HG02759 (cell line): ENCODE data around the gene TREM2.
"Not testable (repeated sequence)": the region's sequence is repeated elsewhere in the genome, so short reads cannot be mapped to it uniquely, and the experiment has no call there.

Source experiments
- ATAC-seq: cut with Tn5 transposase; IDR thresholded peaks from one replicate; pipeline ENCODE4 v1.9.1; 2021; ENCODE audit warnings: mild to moderate bottlenecking, moderate library complexity; ENCODE audit not compliant: unreplicated experiment

The TREM2 gene

GRCh38 chr6:41156001-41156400 is 6.9 kb downstream of the TREM2 start:
- no peak for ATAC-seq

DNA sequence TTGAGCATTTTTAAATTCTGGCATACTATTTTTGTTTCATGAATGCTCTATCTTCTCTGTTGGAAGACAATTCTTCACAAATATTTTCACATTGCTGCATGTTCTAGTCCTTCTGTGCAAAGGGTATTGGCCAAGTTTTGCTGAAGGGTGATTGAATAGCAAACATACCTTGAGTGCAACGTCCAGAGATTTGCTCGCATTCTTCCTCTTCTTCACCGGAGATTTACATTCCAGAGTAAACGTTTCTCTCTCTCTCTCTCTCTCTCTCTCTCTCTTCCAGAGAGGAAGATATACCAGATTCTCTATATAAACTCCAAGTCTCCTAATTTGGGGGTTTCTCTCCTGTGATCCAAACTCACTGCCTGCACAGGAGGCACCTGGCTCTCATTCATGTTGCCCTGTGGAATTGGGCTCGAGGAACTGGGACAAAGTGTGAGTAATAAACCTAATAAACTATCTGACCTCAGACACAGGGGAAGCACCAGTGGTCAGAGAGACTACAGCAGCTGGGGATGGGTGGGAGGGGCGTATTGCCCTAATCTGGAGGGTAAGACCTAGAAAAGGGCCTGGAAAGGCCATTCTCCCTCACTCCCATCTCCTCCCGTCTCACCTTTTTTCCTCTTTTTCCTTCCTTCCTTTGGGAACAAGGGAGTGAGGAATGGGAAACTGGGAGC is 7.6 kb downstream of the TREM2 start:
- ATAC-seq: no peak

DNA sequence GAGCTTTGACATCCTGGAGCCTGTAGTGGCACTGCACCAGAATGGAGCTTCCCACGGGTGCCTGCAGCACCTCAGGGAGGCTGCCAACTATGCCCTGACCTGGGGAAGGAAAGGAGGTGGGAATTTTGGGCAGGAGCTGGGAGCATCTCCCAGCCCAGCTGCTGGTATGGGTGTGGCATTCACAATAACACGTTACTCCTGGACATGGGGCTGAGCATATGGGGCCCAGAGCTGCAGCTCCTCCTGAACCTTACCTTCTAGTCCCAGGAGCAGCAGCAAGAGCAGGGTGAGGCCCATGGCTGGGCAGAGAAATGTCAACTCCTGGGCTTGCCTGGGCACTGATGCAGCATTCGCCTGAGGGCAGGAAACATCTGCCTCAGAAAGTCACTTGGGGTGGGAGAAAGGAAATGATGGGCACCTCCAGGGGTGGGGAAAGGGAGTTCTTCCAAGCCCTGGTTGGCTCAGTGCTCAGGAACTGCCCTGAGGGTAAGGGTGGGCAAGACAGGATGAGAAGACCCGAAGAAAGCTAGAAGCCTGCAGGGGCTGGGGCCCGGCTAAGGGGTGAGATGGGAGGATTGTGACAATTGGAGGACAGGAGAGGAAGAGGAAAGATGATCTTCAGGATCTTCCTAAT is 8.8 kb downstream of the TREM2 start, which contains the start of gene TREML1:
Gene TREML1 (minus strand): TSS at position 356 of the 634 bp plus-strand sequence. CDS start 59 bp downstream, at position 297.
- ATAC-seq: no peak

- no peak for ATAC-seq
Observed at GRCh38 chr6:41153451-41153850, 9.5 kb downstream of the TREM2 start.

GRCh38 chr6:41150671-41151070 is 12.2 kb downstream of the TREM2 start:
- no peak for ATAC-seq

DNA sequence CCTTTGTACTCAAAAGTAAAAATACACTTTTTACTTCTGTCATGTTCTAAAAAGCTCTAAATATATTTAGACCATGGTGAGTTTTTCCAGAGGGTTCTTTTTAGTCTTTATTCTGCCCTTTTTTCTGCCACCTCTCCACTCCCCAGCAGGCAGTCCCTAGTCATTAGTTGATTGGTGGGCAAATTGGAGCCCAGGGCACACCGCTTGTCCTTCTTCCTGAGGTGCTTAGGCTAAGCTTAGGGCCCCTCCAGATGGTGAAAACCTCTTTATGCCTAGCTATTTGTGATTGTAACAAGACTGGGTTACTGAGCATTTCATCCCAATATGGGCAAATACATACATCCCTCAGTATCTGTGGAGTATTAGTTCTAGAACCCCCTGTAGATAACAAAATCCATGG is 15.0 kb downstream of the TREM2 start:
- no peak for ATAC-seq

- no peak for ATAC-seq
Observed at GRCh38 chr6:41136911-41137310, 26.0 kb downstream of the TREM2 start.

DNA sequence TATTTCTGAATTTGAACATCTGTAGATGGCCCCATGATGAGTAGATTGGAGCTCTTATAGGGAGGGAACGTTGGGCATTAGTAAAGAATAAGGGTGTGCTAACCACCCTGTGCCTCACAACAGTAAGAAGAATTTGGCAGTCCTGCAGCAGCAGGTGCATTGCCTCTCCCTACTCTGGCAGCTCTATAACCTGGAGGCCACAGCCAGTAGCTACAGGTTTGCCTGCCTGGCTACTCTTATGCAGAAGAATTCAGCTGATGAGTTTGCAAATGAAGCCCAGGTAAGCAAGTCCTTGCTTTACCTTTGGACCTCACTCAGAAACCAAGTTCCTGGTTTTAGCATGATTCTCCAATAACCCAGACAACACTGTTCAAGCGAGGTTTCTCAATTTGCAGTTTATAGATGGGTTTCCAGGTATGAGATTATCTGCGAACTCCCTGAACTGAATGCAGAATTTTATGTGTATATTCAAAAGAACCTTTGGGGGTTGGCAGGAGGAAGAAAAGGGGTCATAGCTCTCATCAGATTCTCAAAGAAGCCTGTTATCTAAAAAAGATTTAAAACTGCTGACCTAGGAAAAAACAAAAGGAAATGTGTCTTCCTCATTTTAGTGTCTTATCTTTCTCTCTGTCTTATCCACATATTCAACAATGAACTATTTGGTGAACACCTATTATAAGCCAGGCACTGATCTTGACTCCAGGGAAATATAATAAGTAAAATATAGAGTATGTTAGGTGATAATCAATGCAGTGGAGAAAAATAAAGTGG is 27.7 kb downstream of the TREM2 start:
- ATAC-seq: no peak

DNA sequence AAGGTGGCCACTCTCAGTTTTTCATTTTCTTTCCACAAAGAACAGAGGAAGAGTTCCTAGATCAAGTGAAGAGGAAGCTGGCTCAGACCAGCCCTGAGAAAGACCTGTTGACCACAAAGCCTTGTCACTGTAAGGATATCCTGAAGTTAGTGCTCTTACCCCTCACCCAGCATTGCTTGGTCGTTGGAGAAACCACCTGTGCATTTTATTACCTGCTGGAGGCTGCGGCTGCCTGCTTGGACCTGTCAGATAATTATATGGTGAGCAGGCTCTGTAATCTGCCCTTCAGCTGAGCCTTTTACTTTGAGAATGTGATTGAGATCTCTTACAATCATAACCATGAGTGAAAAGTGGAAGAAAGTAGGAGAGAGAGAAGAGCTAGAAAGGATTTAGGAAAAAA is 30.7 kb downstream of the TREM2 start:
- ATAC-seq: no peak

GRCh38 chr6:41125282-41125681 is 37.6 kb downstream of the TREM2 start:
- ATAC-seq: no peak

DNA sequence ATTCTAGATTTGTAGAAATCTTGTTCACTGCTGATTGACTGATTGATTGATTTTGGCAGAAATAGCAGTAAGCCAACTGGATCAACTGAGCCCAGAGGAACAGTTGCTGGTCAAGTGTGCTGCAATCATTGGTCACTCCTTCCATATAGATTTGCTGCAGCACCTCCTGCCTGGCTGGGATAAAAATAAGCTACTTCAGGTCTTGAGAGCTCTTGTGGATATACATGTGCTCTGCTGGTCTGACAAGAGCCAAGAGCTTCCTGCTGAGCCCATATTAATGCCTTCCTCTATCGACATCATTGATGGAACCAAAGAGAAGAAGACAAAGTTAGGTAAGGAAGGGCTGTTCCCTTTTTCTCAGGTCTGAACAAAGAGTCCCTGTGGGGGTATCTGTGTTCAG is 40.0 kb downstream of the TREM2 start:
- no peak for ATAC-seq

DNA sequence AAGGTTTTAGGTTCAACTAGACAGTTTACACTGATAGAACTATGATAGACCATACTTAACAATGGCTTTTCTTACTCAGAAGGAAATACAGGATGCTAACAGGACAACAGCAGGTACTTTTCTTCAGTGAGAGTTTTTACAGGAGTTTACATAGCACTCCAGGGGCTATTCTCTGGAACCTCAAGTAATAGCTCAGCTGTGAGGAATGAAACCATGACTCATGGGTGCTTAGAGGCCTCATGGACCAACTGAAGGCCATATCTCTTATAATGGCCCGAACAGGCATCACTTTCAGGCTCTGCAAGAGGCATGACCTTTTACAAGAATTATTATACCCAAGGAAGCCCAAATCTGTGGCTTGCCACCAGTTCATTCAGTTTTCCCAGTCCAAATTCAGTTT is 40.5 kb downstream of the TREM2 start:
- no peak for ATAC-seq

DNA sequence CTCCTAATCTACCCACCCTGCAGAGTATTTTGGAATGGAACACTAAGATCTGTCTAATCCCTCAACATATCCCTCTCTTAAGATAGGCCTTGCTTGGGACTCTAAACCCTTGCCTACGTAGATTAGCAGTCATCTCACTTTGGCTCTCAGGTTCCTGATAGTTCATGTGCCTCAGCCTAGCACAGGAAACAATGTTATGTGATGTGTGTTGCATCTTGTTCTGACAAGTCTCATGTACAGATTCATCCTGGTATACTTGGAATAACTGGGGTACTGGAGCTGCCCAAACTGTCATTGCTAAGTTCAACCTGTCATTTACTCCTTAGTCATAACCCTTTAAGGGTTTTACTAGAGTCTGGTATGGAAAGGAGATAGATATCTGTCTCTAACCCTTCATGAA is 42.9 kb downstream of the TREM2 start:
- no peak for ATAC-seq

DNA sequence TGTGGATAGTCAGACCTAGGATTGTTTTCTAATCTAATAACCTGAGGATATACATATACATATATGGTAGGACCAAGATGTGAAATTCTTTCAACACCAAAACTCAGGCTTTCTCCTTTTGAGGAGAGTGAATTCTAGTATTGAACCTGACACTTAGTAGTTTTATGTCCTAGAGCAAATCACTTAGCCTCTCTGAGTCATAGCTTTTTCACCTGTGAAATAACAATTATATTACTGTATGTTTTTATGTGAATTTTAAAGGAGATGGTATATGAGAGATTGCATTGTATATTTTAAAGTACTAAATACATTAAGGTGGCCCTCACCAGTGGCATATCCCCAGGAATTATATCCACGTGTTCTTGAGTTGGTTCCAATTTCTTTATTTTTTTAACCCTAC is 43.4 kb downstream of the TREM2 start:
- no peak for ATAC-seq

GRCh38 chr6:41115027-41115426 is 47.9 kb downstream of the TREM2 start:
- not testable (repeated sequence) for ATAC-seq

- ATAC-seq: no peak
Observed at GRCh38 chr6:41111017-41111416, 51.9 kb downstream of the TREM2 start.
